Progenitor cell of endocrine pancreas (in vitro differentiated cells): ENCODE results near the gene KCNQ1. TPM values are rescaled to one million over a fixed set of nuclear protein-coding genes. Genes with fewer than 3 reads are reported as not detected.

Source experiments
- DNase-seq: peaks from one replicate; pipeline ENCODE4 v3.0.0; 2021; ENCODE audit warnings: low spot score; ENCODE audit not compliant: unreplicated experiment
- H3K27ac Mint-ChIP-seq: 2 replicates; pipeline ENCODE4 v1.8.0; 2021; ENCODE audit warnings: mild to moderate bottlenecking, moderate library complexity, mixed read lengths
- H3K27me3 Mint-ChIP-seq: 2 replicates; pipeline ENCODE4 v1.8.0; 2021; ENCODE audit warnings: mixed read lengths
- H3K36me3 Mint-ChIP-seq: 2 replicates; pipeline ENCODE4 v1.8.0; 2022; ENCODE audit warnings: mixed read lengths; ENCODE audit not compliant: insufficient read depth
- H3K4me1 Mint-ChIP-seq: 2 replicates; pipeline ENCODE4 v1.8.0; 2021; ENCODE audit warnings: low read depth, mixed read lengths
- H3K4me3 Mint-ChIP-seq: 2 replicates; pipeline ENCODE4 v1.8.0; 2021; ENCODE audit warnings: low read depth, mild to moderate bottlenecking, moderate library complexity, mixed read lengths
- H3K9me3 Mint-ChIP-seq: 2 replicates; pipeline ENCODE4 v1.8.0; 2021; ENCODE audit warnings: low read depth, mixed read lengths
- total RNA-seq: library from RNA; stranded (reverse); gene quantifications from 2 replicates; pipeline ENCODE4 v1.2.1, GENCODE V29; 2021
- TF ChIP-seq, protein P1 (sequence below): fragments of 200-600 bp; sonication (generic); IDR thresholded peaks from one replicate; pipeline ENCODE4 v1.5.0; 2021; ENCODE audit warnings: antibody characterized with exemption, mild to moderate bottlenecking; ENCODE audit not compliant: unreplicated experiment

The KCNQ1 gene
- total RNA-seq, 1 donor from 2014 or later: 3.3 TPM

DNA sequence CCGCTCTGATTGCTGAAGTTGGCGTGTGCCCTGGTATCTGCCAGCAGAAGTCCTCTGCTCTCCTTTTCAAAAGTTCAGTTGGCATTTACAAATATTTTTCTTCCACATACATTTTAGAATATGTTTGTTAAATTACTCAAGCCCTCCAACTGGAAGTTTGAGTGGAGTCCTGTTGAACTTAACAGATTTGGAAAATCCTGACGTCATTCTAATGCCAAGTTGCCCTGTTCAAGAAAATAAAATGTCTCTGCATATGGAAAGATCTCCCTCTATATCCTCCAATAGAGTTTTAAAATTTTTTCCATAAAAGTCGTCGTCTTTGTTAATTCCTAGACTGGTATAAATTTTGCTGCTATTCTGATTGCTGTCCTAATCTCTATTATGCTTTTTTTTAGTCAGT, 251.6 kb downstream of the KCNQ1 start:
- Mint-ChIP-seq H3K27ac (no peak overlapping the region), H3K27me3 (no peaks in the 10 kb centered on the region), H3K4me3 (peak overlapping the region; percentile 96), H3K4me1 (peaks cover 57% of the 10 kb centered on the region), H3K36me3 (peaks cover 8% of the 10 kb centered on the region), H3K9me3 (no peaks in the 10 kb centered on the region)
- TF ChIP-seq, protein P1, sequence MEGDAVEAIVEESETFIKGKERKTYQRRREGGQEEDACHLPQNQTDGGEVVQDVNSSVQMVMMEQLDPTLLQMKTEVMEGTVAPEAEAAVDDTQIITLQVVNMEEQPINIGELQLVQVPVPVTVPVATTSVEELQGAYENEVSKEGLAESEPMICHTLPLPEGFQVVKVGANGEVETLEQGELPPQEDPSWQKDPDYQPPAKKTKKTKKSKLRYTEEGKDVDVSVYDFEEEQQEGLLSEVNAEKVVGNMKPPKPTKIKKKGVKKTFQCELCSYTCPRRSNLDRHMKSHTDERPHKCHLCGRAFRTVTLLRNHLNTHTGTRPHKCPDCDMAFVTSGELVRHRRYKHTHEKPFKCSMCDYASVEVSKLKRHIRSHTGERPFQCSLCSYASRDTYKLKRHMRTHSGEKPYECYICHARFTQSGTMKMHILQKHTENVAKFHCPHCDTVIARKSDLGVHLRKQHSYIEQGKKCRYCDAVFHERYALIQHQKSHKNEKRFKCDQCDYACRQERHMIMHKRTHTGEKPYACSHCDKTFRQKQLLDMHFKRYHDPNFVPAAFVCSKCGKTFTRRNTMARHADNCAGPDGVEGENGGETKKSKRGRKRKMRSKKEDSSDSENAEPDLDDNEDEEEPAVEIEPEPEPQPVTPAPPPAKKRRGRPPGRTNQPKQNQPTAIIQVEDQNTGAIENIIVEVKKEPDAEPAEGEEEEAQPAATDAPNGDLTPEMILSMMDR: no peak
- no peak for DNase-seq

DNA sequence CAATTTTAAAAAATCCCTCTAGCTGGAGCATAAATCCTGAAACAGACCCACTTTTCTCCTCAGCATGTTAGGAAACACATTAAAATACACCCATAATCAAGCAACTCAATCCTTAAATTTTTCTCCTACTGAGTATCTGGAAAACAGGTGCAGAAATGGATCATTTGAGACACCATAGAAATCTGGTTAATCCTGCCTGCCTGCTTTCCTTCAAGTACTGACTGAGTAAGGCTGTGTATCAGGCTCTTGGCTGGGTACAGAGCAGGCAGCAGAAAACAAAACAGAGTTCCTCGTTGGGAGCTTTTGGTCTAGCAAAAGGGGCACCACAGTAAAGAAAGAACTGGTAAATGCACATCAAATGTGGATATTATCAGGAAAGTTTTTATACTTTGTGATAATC, 253.1 kb downstream of the KCNQ1 start:
- DNase-seq: no peak
- H3K4me1 Mint-ChIP-seq: peaks cover 47% of the 10 kb centered on the region
- no peak overlapping the region for H3K27ac Mint-ChIP-seq

DNA sequence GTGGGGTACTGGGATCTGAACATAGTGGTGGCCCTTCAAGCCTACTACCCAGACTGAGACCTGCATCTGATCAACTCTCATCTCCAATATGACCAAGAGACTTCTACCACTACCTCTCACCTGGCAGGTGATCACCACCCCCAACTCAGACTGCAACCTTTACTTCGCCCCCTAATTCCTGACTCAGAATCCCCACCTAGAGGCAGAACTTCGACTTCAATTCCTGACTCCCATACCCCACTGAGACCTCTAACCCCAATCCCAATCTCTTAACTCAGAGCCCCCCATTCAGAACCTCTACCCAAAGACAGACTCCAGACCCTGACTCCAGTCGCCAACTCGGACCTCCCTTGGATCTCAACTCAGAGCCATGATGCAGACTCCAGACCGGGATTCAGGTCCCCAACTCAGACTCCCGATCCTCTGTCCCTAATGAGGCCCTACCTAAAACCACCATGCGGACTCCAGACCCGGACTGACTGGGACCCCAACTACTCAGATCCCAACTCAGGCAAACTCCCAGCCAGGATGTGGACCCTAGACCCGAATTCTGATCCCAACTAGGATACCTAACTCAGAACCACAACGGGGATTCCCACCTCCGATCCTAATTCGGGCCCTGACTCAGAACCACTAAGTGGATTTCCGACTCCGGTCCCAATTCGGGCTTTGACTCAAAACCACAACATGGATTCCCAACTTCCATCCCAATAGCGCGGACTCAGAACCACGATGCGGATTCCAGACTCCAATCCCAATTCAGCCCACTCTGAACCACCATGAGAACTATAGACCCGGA, 253.8 kb downstream of the KCNQ1 start:
- H3K4me3 Mint-ChIP-seq: peak overlapping the region; percentile 96

More for the DNA sequence above, 253.1 kb downstream of the KCNQ1 start:
- no peaks in the 10 kb centered on the region for H3K27me3 Mint-ChIP-seq
- TF ChIP-seq, protein P1: no peak
- H3K36me3 Mint-ChIP-seq: peaks cover 8% of the 10 kb centered on the region
- H3K9me3 Mint-ChIP-seq: no peaks in the 10 kb centered on the region
- H3K4me3 Mint-ChIP-seq: peak overlapping the region; percentile 96

DNA sequence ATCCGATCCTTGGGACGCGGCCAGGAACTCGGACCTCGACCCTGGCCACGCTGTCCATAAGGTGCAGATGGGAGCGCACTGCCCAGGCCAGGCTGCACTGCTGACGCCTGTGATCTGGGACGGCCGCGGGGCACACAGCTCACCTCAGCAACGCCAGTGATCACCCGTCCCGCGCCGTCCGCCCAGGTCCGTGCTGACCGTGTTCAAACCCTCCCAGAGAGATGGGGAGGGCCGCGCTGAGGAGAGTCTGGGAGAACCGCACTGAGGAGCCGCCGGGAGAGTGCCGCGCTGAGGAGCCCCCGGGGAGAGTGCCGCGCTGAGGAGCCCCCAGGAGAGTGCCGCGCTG, 254.3 kb downstream of the KCNQ1 start:
- DNase-seq: no peak
- Mint-ChIP-seq H3K4me3 (peak overlapping the region; percentile 96), H3K27me3 (peaks cover under 1% of the 10 kb centered on the region), H3K36me3 (peaks cover 8% of the 10 kb centered on the region), H3K27ac (peak overlapping the region; percentile 95), H3K9me3 (no peaks in the 10 kb centered on the region), H3K4me1 (peaks cover 48% of the 10 kb centered on the region)
- TF ChIP-seq, protein P1: no peak

More for the DNA sequence above, 253.8 kb downstream of the KCNQ1 start:
- Mint-ChIP-seq H3K9me3 (no peaks in the 10 kb centered on the region), H3K27me3 (no peaks in the 10 kb centered on the region), H3K4me1 (peaks cover 50% of the 10 kb centered on the region), H3K36me3 (peaks cover 8% of the 10 kb centered on the region), H3K27ac (peak overlapping the region; percentile 95)
- no peak for DNase-seq
- TF ChIP-seq, protein P1: no peak

DNA sequence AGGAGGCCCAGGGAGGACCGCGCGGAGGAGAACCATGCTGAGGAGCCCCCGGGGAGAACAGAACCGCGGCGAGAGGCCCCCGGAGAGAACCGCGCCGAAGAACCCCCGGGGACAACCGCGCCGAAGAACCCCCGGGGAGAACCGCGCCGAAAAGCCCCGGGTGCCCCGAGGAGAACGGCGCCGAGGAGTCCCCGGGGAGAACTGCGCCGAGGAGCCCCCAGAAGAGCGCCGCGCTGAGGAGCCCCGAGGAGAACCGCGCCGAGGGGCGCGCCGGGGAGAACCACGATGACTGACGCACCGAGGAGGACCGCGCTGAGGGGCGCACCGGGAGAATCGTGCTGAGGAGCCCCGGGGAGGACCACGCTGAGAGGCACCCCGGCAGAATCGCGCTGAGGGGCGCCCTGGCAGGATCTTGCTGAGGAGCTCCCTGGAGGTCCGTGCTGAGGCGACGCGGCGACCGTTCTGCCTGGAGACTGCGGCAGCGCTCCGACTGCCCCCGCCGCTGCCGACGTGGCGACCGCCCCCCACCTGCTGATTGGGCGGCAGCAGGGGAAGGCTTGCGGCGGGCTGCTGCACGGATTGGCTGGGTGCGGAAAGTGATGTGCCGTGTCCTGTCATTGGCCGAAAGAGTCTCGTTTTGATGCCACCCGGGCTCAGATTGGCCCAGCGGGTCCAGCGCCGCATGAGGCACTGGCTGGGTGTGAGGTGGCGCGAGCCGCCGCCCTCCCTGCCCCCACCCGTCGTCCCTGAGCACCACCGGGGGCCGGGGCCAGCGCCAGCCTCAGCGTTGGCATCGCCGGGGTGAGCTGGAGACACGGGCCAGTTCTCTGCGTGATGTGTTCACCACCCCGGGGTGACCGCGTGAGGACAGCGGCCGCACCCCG, 255.0 kb downstream of the KCNQ1 start, which contains the start of gene KCNQ1OT1:
Gene KCNQ1OT1 (minus strand): TSS at position 464 of the 884 bp plus-strand sequence.
- H3K4me3 Mint-ChIP-seq: peak within 1 kb of the TSS; percentile 96
- peaks cover 8% of the 10 kb centered on the region for H3K36me3 Mint-ChIP-seq
- peak within 1 kb of the TSS; percentile 95 for H3K27ac Mint-ChIP-seq
- H3K9me3 Mint-ChIP-seq: no peaks in the 10 kb centered on the region
- H3K27me3 Mint-ChIP-seq: peaks cover 4% of the 10 kb centered on the region
- TF ChIP-seq, protein P1: no peak
- peak; percentile 70 for DNase-seq
- peaks cover 42% of the 10 kb centered on the region for H3K4me1 Mint-ChIP-seq
